ENCODE measurements around the gene S100A4.

- TF ChIP-seq POLR2A (IDR thresholded peaks at IDR 0.05): no peak
- TF ChIP-seq, protein P1, sequence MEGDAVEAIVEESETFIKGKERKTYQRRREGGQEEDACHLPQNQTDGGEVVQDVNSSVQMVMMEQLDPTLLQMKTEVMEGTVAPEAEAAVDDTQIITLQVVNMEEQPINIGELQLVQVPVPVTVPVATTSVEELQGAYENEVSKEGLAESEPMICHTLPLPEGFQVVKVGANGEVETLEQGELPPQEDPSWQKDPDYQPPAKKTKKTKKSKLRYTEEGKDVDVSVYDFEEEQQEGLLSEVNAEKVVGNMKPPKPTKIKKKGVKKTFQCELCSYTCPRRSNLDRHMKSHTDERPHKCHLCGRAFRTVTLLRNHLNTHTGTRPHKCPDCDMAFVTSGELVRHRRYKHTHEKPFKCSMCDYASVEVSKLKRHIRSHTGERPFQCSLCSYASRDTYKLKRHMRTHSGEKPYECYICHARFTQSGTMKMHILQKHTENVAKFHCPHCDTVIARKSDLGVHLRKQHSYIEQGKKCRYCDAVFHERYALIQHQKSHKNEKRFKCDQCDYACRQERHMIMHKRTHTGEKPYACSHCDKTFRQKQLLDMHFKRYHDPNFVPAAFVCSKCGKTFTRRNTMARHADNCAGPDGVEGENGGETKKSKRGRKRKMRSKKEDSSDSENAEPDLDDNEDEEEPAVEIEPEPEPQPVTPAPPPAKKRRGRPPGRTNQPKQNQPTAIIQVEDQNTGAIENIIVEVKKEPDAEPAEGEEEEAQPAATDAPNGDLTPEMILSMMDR (IDR thresholded peaks at IDR 0.05): no peak
Observed at GRCh38 chr1:153541641-153542590, 3.7 kb downstream of the S100A4 start.
